Neural progenitor cell (in vitro differentiated cells): ENCODE data around the gene ACSM6.

ENCODE experiments used
- EZH2 ChIP-seq: fragments of 200-600 bp; sonication (generic); IDR thresholded peaks from 2 replicates; pipeline ENCODE4 v1.6.1; 2017; ENCODE audit warnings: antibody characterized with exemption, mild to moderate bottlenecking, moderate library complexity
- EZH2phosphoT487 ChIP-seq: fragments of 200-600 bp; sonication (generic); IDR thresholded peaks from 2 replicates; pipeline ENCODE4 v1.6.1; 2017; ENCODE audit warnings: antibody characterized with exemption
- TF ChIP-seq, protein P1 (sequence below): fragments of 200-600 bp; sonication (generic); IDR thresholded peaks from 2 replicates; pipeline ENCODE4 v1.5.1; 2017; ENCODE audit warnings: antibody characterized with exemption, mild to moderate bottlenecking

DNA sequence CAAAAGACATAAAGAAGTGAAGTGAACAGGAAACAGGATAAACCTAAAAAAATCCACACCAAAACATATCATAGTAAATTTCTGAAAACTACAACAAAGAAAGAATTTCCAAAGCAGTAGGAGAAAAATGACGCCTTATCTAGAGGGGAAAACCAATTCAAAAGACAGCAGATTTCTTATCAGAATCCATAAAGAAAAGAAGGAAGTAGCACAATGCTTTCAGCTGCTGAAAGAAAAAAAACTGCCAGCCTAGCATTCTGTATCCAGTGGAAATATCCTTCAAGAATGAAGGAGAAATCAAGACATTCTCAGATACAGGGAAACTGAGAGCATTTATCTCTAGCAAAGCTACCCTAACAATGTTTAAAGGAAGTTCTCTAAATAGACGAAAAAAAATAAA, 59.0 kb downstream of the ACSM6 start:
- TF ChIP-seq, protein P1, sequence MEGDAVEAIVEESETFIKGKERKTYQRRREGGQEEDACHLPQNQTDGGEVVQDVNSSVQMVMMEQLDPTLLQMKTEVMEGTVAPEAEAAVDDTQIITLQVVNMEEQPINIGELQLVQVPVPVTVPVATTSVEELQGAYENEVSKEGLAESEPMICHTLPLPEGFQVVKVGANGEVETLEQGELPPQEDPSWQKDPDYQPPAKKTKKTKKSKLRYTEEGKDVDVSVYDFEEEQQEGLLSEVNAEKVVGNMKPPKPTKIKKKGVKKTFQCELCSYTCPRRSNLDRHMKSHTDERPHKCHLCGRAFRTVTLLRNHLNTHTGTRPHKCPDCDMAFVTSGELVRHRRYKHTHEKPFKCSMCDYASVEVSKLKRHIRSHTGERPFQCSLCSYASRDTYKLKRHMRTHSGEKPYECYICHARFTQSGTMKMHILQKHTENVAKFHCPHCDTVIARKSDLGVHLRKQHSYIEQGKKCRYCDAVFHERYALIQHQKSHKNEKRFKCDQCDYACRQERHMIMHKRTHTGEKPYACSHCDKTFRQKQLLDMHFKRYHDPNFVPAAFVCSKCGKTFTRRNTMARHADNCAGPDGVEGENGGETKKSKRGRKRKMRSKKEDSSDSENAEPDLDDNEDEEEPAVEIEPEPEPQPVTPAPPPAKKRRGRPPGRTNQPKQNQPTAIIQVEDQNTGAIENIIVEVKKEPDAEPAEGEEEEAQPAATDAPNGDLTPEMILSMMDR: no peak
- TF ChIP-seq EZH2 (no peak), EZH2phosphoT487 (no peak)
